OCI-LY7 (cell line): ENCODE data around the gene RAD9A. TPM values are rescaled to one million over a fixed set of nuclear protein-coding genes. Genes with fewer than 3 reads are reported as not detected.
A peak's percentile ranks its signal among the peaks of the same experiment; 100 is the strongest.

Source experiments
- BruUV-seq: library from RNA; stranded (reverse); fragments of 400-500 nt; replicated peaks from 2 replicates; lab custom pipeline; 2021; lab: Mats Ljungman, UMichigan
- CTCF ChIA-PET: fragments of 300-600 bp; sonication (Branson Sonifier 250); formaldehyde crosslinking; loops from one replicate; lab custom pipeline; 2022; ENCODE audit warnings: antibody characterized with exemption; ENCODE audit not compliant: unreplicated experiment; lab: Charles Lee
- POLR2A ChIA-PET: fragments of 300-600 bp; sonication (Branson Sonifier 250); formaldehyde crosslinking; loops from one replicate; lab custom pipeline; 2022; ENCODE audit warnings: antibody characterized with exemption; lab: Charles Lee
- DNase-seq: peaks from one replicate; pipeline ENCODE4 v3.0.0-alpha.2; 2015; ENCODE audit warnings: low spot score
- H2AFZ ChIP-seq: fragments of 200-600 bp; sonication (generic), shearing (Covaris generic); 2 replicates; pipeline ENCODE4 v1.6.1; 2014; ENCODE audit warnings: mild to moderate bottlenecking, antibody characterized with exemption, low read length, moderate library complexity
- H3K27ac ChIP-seq: fragments of 200-600 bp; sonication (generic); 2 replicates; pipeline ENCODE4 v1.5.1; 2014; ENCODE audit warnings: mixed run types, low read depth, mild to moderate bottlenecking, moderate library complexity, low read length, inconsistent platforms; ENCODE audit not compliant: poor library complexity, severe bottlenecking
- H3K36me3 ChIP-seq: fragments of 200-600 bp; sonication (generic); 2 replicates; pipeline ENCODE4 v1.6.1; 2014; ENCODE audit warnings: mild to moderate bottlenecking, antibody characterized with exemption, low read length, moderate library complexity, mixed read lengths; ENCODE audit not compliant: insufficient read depth
- H3K4me1 ChIP-seq: fragments of 200-600 bp; sonication (generic); 2 replicates; pipeline ENCODE4 v1.5.1; 2014; ENCODE audit warnings: mild to moderate bottlenecking, low read length; ENCODE audit not compliant: insufficient read depth, poor library complexity, severe bottlenecking
- H3K4me2 ChIP-seq: fragments of 200-600 bp; sonication (generic); 2 replicates; pipeline ENCODE4 v1.6.1; 2014; ENCODE audit warnings: mild to moderate bottlenecking, low read length
- H3K4me3 ChIP-seq: fragments of 200-600 bp; sonication (generic); 2 replicates; pipeline ENCODE4 v1.5.1; 2014; ENCODE audit warnings: mild to moderate bottlenecking, low read depth, low read length; ENCODE audit not compliant: poor library complexity, severe bottlenecking
- H3K79me2 ChIP-seq: fragments of 200-600 bp; sonication (generic); 2 replicates; pipeline ENCODE4 v1.6.1; 2016; ENCODE audit warnings: low read depth, mild to moderate bottlenecking, low read length, moderate library complexity, mixed read lengths; ENCODE audit not compliant: insufficient read depth
- H3K9me2 ChIP-seq: fragments of 200-600 bp; sonication (generic); 2 replicates; pipeline ENCODE4 v1.6.1; 2016; ENCODE audit warnings: mild to moderate bottlenecking, low read length, mixed read lengths; ENCODE audit not compliant: insufficient read depth
- H3K9me3 ChIP-seq: fragments of 200-600 bp; sonication (generic); 2 replicates; pipeline ENCODE4 v1.6.1; 2014; ENCODE audit warnings: mild to moderate bottlenecking, mixed run types, low read length, mixed read lengths
- H4K20me1 ChIP-seq: fragments of 200-600 bp; sonication (generic); 2 replicates; pipeline ENCODE4 v1.6.1; 2014; ENCODE audit warnings: mild to moderate bottlenecking, antibody characterized with exemption, low read length, moderate library complexity, mixed read lengths; ENCODE audit not compliant: insufficient read depth
- EZH2phosphoT487 ChIP-seq: fragments of 200-600 bp; sonication (generic); IDR thresholded peaks from 2 replicates; pipeline ENCODE4 v1.6.1; 2018; ENCODE audit warnings: low read depth, borderline replicate concordance, mild to moderate bottlenecking, mixed run types, antibody characterized with exemption, low read length, moderate library complexity, mixed read lengths
- intact Hi-C: fragments of 100-400 bp; cut with micrococcal nuclease; formaldehyde crosslinking; loops from one replicate; pipeline ENCODE4 v1.10.0; 2022; ENCODE audit not compliant: unreplicated experiment
- total RNA-seq, 2 experiments: library from RNA; depleted of rRNA in 1 of 2; stranded (reverse); fragments of >200 nt in 1 of 2; shearing (Covaris generic) in 1 of 2; gene quantifications; 2 replicates each; pipeline ENCODE4 v1.2.3, GENCODE V29; 2014 to 2022
- TF ChIP-seq, protein P1 (sequence below): fragments of 200-600 bp; sonication (generic); conservative IDR thresholded peaks from 2 replicates; pipeline ENCODE4 v1.5.1; 2014; ENCODE audit warnings: mild to moderate bottlenecking, antibody characterized with exemption, low read length, moderate library complexity, mixed read lengths

RAD9A gene
- total RNA-seq, 2 experiments from 2014 or later, result 51.0 to 62.2 TPM

DNA sequence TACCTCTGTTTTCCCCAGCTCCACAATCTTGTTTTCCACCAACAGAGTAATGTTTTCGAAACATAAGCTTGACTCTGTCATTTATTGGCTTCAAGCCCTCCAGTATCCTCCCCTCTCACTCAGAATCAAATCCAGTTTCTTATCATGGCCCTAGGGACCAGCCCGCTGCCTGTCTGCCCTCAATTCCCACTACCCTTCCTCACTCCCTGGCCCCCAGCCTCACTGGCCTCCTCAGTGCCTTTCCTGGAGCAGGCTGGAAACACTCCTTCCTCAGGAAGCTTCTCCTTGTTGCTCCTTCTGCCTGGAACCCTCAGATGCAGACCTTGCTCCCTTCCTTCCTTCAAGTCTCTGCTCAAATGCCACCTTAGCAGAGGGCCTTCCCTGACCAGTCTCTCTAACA, 42.3 kb upstream of the RAD9A start:
- H3K27ac ChIP-seq, result no peak overlapping the region
- intact Hi-C loops, result no loop called here
- peaks cover 4% of the 10 kb centered on the region; the same call in 1 of the 2 replicates for H3K79me2 ChIP-seq
- no peaks in the 10 kb centered on the region for H3K9me3 ChIP-seq
- ChIA-PET POLR2A (interaction anchor here (0.8 to 9.3 kb wide), 2 partner anchors 30 to 32 kb away, joined by 5 to 106 read pairs; no protein-coding TSS in a partner anchor), CTCF (interaction anchor here (0.9 to 1.2 kb wide), 2 partner anchors 32 to 55 kb away, joined by 3 to 7 read pairs; partner anchors contain the start of gene TBC1D10C)
- no peak for TF ChIP-seq EZH2phosphoT487
- TF ChIP-seq, protein P1, sequence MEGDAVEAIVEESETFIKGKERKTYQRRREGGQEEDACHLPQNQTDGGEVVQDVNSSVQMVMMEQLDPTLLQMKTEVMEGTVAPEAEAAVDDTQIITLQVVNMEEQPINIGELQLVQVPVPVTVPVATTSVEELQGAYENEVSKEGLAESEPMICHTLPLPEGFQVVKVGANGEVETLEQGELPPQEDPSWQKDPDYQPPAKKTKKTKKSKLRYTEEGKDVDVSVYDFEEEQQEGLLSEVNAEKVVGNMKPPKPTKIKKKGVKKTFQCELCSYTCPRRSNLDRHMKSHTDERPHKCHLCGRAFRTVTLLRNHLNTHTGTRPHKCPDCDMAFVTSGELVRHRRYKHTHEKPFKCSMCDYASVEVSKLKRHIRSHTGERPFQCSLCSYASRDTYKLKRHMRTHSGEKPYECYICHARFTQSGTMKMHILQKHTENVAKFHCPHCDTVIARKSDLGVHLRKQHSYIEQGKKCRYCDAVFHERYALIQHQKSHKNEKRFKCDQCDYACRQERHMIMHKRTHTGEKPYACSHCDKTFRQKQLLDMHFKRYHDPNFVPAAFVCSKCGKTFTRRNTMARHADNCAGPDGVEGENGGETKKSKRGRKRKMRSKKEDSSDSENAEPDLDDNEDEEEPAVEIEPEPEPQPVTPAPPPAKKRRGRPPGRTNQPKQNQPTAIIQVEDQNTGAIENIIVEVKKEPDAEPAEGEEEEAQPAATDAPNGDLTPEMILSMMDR, result no peak
- H3K4me2 ChIP-seq, result peak overlapping the region; percentile 40
- H2AFZ ChIP-seq, result no peak overlapping the region
- H3K36me3 ChIP-seq, result peaks cover 9% of the 10 kb centered on the region; the same call in 1 of the 2 replicates
- no TSS peak for BruUV-seq
- H3K4me3 ChIP-seq, result no peak overlapping the region
- H4K20me1 ChIP-seq, result no peaks in the 10 kb centered on the region
- DNase-seq, result no peak
- H3K4me1 ChIP-seq, result peaks cover 65% of the 10 kb centered on the region
- no peaks in the 10 kb centered on the region for H3K9me2 ChIP-seq

DNA sequence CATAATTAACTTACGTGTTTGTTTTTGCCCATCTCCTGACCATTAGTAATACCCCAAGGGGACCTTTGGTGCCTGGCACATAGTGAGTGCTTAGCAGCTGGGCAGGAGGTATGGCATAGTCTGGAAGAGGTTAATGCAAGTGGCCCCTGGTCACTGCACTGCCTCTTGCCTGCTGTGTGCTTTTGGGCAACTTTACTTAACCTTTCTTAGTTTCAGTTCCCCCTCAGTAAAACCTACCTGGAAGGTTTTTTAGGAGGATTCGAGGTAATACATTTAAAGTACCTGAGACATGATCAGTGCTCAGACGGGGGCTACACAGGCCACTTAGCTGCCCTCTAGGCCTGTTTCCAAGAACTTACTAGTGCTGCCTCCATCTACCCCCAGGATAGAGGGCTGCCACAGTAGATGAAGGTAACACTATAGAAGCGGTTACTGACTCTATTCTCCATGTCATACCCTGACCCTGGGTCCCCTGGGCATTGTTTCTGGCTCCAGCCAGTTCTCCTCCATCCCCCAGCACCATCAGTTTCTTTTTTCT, 41.8 kb upstream of the RAD9A start:
- DNase-seq, result no peak
- ChIA-PET CTCF (interaction anchor here (1.2 kb wide), 1 partner anchor 31 kb away, joined by 7 read pairs; no protein-coding TSS in a partner anchor), POLR2A (interaction anchor here (0.7 to 9.3 kb wide), 3 partner anchors 29 to 1435 kb away, joined by 4 to 106 read pairs (median 4); partner anchors contain the start of gene KDM2A)
- intact Hi-C loops, result loop anchor here (5.0 to 10.0 kb wide), 4 partner anchors 117 to 235 kb away; partner anchors contain the start of genes AIP, CDK2AP2, GSTP1 and PITPNM1
- peak overlapping the region; percentile 40 for H3K4me2 ChIP-seq
- no peaks in the 10 kb centered on the region for H4K20me1 ChIP-seq
- no peak overlapping the region for H2AFZ ChIP-seq
- peaks cover 69% of the 10 kb centered on the region for H3K4me1 ChIP-seq
- H3K79me2 ChIP-seq, result peaks cover 4% of the 10 kb centered on the region; the same call in 1 of the 2 replicates
- H3K4me3 ChIP-seq, result no peak overlapping the region
- H3K27ac ChIP-seq, result no peak overlapping the region
- H3K36me3 ChIP-seq, result peaks cover 9% of the 10 kb centered on the region; the same call in 1 of the 2 replicates
- TF ChIP-seq, protein P1, result no peak
- TF ChIP-seq EZH2phosphoT487, result no peak
- no peaks in the 10 kb centered on the region for H3K9me3 ChIP-seq
- BruUV-seq, result no TSS peak
- no peaks in the 10 kb centered on the region for H3K9me2 ChIP-seq
